M059J (cell line): Measurements from ENCODE around the gene OSR1. TPM values are rescaled to one million over a fixed set of nuclear protein-coding genes. Genes with fewer than 3 reads are reported as not detected.
"Not testable (repeated sequence)": the region's sequence is repeated elsewhere in the genome, so short reads cannot be mapped to it uniquely, and the experiment has no call there.

ENCODE experiments used
- DNase-seq: peaks from one replicate; pipeline ENCODE4 v3.0.0-alpha.2; 2012; ENCODE audit warnings: low read depth
- total RNA-seq: library from RNA; depleted of rRNA; stranded (reverse); fragments of >200 nt; shearing (Covaris generic); gene quantifications from 2 replicates; pipeline ENCODE4 v1.2.3, GENCODE V29; 2014; rRNA removed

The OSR1 gene
- 0.15 TPM in 1 of 2 replicates, not detected in the other for total RNA-seq

DNA sequence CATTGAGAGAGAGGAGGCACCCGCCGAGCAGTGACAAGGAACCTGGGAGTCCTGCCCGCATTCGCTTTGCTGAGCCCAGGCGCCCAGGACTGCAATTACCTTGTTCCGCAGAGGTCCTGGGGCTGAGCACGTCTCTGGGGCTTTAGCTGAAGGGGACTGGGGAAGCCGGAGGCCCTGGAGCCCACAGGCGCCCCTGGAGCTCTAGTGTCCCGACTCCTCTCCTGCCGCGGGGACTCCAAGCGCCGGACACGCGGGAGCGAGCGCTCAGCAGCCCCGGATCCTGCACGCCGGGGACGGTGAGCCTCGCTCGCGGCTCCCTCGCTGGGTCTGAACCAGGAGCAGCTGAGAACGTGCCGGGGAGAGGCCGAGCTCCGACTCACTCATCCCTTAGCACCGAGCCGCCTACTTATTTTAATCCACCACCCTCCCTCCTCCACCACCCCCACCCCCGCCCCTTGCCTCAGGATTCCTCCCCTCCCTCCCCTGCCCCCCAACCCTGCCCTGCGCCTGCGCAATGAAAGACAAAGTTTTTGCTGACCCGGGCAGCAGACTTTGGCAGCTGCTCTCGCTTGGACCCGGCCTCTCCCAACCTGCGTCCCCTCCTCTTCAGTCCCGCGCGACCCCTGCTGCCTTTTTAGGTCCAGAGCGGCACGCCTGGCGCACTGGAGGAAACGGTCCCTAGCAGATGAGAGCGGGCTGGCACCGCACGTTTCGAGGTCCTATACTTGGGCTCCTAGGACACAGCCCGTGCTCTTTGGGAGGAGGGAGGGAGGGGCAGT, at the start of gene OSR1:
Gene OSR1 (minus strand): TSS at position 382 of the 779 bp plus-strand sequence. CDS start 4,818 bp downstream, outside the sequence.
- peak; percentile 55 for DNase-seq

DNA sequence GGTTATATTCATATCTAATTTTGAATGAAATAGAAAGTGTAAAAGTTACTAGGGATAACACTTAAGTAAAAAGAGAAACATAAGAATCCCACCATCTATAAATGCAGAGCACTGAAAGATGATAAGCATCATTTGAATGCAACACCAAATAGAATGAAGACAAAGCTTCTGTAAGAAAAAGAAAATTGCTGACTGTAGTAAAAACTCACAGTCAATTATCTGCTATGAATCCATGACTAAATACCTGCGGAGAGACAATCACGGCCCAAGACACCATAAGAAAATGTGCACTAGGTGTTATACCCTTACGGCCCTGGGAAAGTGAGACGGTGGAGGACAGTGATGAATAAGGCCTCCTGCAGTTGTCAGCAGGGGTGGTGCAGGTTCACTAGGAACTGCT, 45.4 kb upstream of the OSR1 start:
- no peak for DNase-seq

DNA sequence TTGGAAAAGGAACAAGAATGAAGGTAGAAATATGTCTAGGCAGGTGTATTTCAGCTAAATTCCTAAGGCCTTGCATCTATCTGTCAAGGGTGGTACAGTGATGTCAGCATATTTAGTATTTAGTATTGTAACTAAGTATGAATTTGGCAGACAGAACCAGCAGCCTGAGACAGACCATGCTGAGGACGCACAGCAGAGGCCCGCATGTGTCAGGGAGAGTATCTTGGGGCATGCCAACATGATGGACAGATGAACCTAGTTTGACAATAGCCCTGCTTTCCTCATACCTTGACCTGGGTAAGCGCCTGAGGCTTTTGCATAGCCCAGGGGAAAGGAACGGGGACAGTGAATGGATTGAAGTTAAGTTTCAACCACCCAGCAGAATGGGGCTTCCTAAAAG, 33.8 kb upstream of the OSR1 start:
- DNase-seq: no peak

DNA sequence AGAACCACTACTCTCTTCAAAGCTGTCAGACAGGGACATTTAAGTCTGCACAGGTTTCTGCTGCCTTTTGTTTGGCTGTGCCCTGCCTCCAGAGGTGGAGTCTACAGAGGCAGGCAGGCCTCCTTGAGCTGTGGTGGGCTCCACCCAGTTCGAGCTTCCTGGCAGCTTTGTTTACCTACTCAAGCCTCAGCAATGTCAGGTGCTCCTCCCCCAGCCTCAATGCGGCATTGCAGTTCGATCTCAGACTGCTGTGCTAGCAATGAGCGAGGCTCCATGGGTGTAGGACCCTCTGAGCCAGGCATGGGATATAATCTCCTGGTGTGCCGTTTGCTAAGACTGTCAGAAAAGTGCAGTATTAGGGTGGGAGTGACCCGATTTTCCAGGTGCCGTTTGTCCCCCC, 31.0 kb upstream of the OSR1 start:
- not testable (repeated sequence) for DNase-seq

DNA sequence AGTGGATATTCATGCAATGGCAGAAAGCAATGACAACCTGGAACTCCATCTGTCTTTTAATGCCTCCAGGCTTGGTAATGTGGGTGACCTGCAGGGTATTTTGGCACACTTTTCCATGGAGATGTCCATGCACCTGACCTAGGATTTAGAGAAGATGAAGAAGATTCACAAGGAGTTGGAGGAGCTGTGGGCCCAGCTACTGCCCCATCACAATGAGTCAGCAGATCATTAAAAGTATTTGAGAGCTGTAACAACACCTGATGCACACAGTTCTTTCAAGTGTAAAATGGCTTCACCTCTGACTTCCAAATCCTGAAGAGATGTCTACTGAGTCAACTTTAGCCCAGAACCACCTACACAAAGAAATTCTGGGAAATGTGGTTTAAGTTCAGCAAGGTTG, 22.1 kb upstream of the OSR1 start:
- no peak for DNase-seq

DNA sequence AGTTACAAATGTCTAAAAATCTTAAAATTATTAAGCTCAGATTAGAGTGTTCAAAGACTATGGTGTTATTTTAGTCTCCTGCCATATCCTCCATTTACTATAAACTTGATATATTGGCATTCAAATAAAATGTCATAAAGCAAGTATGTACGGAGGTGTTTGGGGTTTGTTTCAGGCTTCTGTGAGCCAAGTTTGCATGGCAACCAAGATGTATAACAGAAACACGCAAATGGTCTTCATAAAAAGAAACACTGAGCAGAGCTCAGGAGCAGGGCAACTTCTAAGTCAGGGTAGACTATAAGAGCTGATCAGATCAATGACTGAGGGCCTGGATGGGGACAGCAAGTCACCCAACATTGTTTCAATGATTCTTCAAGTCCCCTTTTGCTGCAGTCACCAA, 20.5 kb upstream of the OSR1 start:
- DNase-seq: no peak

DNA sequence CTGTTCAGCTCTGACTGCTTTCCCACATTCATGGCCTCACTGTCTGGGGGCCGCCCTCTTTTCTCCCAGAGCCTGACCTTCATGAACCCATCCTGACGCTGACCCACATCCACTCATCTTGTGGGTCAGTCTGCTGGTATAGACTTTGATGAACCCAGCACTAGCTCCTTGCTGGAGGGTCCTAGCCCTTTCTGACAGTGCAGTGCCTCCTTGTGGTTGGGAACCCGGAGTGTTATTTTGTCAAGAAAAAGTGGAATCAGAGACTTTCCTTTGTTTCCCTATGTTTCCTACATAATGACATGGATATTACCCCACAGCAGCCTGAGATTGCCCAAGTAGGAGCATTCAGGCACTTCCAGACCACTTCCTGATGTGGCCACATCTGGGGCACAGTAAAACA, 19.3 kb upstream of the OSR1 start:
- no peak for DNase-seq

DNA sequence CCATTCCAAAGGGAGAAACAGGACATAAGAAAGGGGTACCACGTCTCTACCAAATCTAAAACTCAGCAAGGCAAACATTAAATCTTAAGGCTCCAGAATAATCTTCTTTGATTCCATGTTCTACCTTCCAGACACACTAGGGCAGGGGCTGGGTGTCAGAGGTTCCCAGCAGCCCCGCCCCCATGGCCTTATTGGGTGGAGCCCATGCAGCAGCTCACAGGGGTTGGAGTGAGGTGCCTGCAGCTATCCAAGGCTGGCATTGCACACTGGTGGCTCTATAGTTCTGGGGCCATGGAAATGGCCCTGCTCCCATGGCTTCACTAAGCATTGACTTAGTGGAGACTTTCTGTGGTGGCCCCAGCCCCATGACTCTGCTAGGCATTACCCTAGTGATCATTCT, 14.9 kb upstream of the OSR1 start:
- no peak for DNase-seq

DNA sequence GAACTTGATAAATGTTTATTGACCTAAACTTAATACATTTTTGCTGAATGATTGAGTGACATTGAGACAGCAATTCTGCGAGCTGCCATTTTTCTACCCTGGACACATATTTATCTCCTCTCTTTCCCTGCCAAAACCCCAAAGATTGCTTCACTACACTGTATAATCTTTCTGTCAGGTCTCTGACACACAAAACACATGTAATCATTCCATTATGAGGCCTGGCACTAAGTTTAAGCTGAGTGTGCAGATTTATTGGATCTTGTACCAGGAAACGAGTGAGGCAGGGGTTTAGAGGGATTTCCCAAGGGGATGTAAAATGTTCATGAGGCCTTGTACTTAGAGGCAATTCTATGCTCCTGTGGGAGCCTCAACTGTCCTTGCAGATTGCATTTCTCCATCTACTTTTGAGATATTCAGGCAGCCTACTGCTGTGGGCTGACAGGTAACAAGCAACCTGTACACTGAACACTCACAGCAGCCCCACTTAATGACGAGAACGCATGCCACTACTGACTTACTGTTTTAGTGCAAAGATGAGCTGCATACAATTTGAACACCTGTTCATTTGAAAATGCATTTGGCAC, 13.7 kb upstream of the OSR1 start:
- no peak for DNase-seq

DNA sequence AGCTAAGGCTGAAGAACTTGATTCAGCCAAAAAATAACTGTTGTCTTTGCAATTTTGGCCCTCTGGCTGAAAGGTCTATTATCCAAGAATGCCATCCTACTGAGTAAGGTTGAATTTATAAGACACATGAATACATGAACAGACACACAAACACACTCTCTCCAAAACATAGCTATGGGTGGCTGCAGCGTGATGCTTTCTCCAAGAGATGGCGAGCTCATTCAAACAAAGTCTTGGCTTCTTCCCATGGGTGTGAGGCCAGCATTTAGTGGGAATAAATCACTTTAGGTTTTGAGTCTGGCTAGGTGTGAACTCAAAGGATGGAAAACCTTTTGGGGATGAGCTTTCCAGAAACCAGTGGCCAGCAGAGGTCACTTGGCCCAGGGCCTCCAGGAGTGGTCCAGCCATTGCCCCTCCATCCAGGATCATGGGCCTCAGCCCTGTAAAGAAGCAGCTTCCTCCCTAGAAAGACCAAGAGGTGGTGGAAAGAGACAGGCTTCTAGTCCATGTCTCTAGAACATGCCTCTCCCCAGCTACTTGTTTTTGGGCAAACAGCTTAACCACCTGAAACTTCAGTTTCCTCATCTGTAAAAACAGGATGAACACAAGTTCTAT, 11.0 kb upstream of the OSR1 start:
- DNase-seq: peak; percentile 50

DNA sequence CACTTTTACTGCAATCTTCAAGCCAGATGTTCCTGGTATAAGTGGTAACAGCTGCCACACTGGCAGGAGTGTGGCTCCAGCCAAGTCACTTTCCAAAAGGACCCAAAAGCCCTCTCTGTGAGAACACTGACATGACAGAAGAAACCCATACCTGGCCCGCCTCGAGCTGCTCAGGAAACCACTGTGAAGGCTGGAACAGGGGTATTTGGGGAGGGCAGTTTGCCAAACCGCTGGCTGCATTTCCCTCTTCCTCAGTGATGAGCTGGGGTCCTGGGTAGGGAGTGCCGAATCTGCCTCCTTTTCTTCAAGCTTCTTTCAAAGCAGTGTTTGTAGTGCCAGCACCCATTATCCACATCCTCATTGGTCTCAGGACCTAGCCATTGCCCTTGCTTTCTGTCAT, 10.3 kb upstream of the OSR1 start:
- no peak for DNase-seq

DNA sequence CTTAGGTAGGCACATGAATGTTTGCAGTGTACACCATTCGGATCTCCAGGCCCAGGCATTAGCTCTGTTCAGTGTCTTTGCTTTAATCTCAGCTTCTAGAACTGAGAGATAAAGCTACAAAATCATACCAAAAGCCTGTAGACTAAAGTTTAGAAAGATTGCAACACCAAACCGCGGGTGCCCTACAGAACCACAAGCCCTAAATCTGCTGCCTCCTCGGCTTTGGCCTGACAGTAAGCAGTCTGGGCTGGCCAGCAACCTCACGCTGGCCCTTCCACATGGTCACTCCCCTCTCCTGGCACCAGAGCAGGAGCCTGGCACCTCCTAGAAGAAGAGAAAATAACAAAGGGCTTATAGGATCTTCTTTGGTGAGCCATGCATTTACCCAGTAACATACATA, 8.9 kb upstream of the OSR1 start:
- peak; percentile 26 for DNase-seq

DNA sequence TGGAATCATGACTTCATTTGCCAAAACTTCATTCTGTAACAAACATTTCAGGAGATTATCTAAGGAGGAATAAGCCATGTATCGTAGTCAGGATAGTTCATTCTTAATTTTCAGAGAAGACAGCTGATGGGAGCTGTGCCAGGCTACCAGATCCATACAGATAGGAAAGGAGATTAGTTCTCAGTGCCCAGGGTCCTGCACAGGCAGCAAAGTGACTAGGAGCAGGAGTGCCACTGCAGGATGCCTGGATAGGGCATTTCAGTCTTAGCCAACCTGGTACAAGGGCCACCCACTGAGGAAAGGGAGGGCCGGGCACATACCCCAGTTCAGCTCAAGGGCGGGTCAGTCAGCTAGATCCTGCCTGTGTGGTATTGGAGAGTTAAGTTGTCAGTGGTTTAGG, 6.7 kb upstream of the OSR1 start:
- DNase-seq: no peak

DNA sequence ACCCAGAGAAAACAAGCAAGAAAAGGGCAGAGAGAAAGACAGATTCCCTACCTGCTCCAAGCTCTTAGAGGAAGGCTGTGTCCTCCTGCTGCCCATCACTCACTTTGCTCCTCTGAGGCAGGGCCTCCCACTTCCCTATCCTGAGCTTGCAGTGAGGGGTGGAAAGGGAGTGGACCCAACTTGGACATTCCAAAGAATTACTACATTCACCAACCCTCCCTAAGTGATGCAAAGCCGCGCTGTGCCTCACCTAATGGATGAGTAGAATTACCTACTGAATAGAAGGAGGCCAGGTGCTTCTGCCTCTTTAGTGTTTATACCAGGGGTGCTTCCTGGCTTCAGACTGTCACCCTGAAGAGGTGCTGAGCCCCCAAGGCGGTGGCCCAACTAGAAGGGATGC, 5.6 kb upstream of the OSR1 start:
- DNase-seq: no peak

DNA sequence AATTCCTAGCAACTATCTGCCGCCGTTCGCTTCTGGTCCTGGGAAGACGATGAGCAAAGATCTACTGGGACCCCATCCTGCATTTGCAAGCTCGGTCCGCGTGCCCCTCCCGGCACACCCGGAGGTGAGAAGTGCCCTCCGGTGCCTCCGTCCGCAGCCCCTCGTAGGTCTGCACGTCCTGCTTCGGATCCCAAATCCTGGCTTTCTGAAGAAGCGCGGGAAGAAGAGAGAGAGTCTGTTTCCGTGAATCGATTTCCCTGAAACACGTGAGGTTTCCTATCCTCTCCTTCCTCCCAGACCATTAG, 5.0 kb upstream of the OSR1 start:
- no peak for DNase-seq

DNA sequence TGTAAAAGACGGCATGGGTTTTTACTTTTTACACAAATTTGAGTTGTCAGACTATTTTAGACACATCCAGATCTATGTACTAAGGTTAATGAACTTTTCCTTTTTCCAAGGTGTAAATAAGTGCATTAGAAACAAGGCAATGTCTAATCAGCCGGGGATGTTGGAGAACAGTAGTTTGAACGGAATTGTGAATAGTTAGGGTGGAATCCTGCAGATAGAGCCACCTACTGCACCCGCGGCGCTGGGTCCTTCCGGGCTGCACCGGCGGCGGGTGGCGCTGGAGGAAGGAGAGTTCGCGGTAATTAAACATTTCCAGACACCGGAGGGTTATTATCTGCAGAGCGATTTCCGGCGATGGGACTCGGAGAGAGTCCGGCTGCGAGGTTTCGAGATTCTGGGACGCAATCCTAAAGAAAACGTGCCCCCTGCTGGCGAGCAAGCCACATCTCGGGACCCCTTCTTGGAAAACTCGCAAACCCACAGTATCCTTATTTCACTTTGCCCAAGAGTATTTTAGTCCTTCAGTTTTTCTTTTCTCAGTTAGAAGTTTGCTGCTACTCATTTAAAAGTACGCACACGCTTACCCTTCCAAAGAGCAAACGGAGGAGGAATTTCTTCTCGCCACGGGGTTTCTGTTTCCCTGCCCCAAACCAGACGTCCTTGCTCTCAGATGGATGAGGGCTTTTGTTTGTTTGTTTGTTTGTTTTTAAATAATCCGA, 4.5 kb upstream of the OSR1 start:
- peak; percentile 87 for DNase-seq

DNA sequence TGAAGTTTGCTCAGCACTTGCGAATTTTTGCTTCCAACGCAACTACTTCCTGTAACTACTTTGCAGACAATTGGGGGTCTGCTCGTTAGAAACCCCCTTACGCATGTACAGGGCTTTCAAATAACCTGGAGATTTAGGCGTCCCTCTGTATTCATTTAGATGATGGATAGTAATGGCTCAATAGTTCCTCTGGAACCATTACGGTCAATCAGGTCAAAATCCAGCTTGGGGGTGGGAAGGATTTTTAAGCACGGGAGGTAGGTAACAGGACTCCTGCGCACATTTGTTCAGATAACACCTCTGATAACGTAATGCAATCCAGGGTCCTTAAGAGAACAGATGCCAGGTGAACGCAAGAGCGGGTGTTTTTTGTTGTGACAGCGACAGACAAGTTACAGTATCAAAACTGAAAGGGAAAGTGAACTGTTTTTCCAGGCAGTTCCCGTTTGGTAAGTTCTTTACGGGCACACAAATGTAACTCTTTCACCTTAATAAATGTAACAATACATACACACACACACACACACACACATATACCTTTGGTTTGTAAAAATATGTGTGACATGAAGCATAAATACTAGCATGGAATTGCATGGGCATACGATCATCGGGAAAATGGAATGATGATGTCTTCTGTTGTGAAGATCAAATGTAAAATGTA, 3.8 kb upstream of the OSR1 start:
- DNase-seq: peak; percentile 36

DNA sequence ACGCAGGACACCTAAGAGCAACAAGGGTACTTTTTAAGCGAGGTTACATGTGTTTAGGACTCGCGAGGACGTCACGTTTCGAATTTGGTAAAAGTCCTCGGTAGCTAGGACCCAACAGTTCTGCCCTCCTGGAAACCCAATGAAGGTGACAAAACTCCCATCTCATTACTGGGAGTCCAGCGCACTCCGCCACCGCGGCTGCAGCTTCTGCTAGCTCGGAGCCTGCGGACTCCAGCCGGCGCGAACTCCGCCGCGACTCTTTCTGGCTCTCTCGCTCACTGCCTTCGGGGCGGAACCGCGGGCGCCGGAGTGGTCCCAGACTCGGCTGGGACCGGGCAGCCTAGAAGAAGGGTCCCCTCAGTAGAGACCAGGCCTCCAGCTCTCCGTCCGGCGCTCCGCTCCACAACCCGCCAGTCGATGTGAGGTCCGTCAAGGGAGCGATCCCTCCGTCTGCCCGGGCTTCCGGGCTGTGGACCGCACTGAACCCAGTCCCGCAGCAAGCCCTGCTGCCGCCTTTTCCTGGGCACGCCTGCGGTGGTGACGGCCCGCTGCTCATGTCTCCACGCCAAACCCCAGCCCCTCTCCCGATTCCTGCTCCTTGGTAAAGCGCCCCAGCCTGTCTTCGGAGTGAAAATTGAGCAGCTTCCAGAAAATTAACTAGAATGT, 3.0 kb upstream of the OSR1 start:
- no peak for DNase-seq

DNA sequence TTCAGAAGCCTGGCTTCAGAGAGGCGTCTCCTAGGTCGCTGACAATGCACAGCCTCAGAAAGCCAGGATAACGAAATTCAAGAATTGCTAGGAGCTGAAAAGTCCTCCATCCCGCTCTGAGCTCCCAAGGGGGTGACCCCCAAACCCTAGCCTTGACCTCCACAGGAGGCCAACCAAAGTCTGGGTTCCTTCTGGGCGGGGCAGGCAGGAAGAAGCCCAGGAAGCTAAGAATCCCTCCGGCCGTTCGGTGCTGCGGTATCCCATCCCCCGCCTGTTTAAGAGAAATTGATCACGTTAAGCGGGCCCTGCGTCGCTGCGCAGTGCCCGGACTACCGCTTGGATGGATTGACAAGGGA, 2.5 kb upstream of the OSR1 start:
- DNase-seq: no peak

DNA sequence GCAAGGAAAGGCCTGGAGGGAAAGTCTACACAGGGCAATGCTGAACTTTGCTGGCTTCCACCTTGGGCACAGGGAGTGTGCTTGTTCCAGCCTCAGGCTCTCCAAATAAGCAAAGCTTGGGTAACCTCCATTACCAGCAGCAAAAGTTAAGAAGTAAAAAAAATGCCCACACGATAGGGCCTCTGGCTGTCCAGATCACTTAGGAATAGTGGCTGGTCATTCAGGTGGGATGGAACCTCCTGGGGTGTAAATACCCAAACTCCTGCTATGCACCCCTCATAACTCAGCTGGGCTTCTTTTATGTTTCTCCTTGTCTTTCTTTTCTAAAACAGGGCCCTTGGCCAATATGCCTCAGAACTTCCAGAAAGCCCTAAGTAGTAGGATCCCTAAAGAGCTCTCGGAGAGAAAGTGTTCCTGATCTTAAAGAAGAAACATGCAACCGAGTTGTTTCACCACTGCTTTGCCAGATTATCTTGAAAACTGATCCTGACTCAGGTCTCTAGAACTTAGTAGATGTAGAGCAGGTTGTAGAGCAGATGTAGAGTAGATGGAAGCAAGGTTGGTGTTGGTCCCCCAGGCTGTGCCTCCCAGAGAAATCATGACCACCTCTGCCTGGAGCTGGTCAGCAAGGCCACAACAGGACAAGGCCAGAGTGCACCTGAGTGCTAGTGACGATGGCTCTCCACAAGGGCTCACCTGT, 2.0 kb upstream of the OSR1 start:
- DNase-seq: no peak

DNA sequence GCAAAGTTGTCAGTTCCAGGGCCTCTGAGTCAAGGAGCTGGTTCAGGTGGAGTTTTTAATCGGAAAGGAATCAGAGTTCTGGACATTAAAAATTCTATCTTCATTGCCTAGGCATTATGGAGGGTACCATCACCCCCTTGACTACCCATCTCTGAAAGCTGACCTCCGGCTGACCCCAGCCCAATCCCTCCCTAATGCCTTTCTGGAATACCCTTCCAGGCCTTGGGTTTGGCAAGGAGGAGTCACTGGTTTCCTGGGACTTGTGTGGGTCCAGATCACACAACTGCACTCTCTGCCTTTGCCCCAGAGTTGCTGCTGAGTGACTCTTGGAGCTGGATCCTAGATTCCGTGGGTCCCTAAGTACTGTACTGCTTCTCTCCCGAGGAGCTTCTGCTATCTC, 1.0 kb upstream of the OSR1 start:
- no peak for DNase-seq
